Renal pelvis (tissue), 12 donors: ENCODE data around the gene TAF11L13. TPM values are rescaled to one million over a fixed set of nuclear protein-coding genes. Genes with fewer than 3 reads are reported as not detected.
"Not testable (repeated sequence)": the region's sequence is repeated elsewhere in the genome, so short reads cannot be mapped to it uniquely, and the experiment has no call there.

Source experiments
- DNase-seq: peaks from one replicate; pipeline ENCODE4 v3.0.0-alpha.2; 2013
- long read RNA-seq, 16 experiments: transcript quantifications; one replicate each; lab custom pipeline, GENCODE V29; 2026
- polyA plus RNA-seq, 3 donors: library from polyadenylated mRNA; unstranded; fragments of 120-200 nt; gene quantifications; one replicate each; pipeline ENCODE4 v1.2.1, GENCODE V29; 2013; ENCODE audit not compliant: insufficient read length in 3 of 3

Gene TAF11L13
- not detected for polyA plus RNA-seq
- long read RNA-seq, donor 1, result 0 reads
- long read RNA-seq, donor 2, result 0 reads
- long read RNA-seq, donor 3, result 0 reads
- long read RNA-seq, donor 4, result 0 reads
- long read RNA-seq, donor 5, result 0 reads
- long read RNA-seq, donor 6, result 0 reads
- long read RNA-seq, donor 7, result 0 reads
- long read RNA-seq, donor 8, result 0 reads
- long read RNA-seq, donor 9, result 0 reads
- long read RNA-seq, donor 10, result 0 reads
- long read RNA-seq, donor 11, result 0 reads
- long read RNA-seq, donor 12, result 0 reads
- long read RNA-seq, donor 13, result 0 reads
- long read RNA-seq, donor 14, result 0 reads
- long read RNA-seq, donor 15, result 0 reads
- long read RNA-seq, donor 16, result 0 reads

DNA sequence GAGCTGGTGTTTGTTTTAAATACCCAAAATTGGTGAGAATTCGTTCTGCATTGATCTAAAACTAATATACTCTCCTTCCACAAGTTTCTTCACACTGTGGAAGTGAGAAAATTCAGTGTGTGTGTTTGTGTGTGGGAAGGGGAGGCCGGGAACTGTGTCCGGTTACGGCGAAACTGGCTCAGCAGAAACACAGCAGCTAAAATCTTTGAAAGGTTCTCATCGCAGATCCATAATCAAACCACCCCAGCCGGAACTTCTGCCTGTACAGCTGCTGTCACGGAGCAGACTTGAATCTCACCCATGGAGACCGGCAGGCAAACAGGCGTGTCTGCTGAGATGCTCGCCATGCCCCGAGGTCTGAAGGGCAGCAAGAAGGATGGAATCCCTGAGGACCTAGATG lies at the start of gene TAF11L13:
TSS of gene TAF11L13 (plus strand) at position 301 of the 400 bp plus-strand sequence.
- not testable (repeated sequence) for DNase-seq

- DNase-seq, result not testable (repeated sequence)
These were observed 46.2 kb upstream of the TAF11L13 start, which contains the start of gene TAF11L7 for GRCh38 chr5:17585658-17586057. Gene TAF11L7, minus strand, starts transcription at chr5:17585758.

DNA sequence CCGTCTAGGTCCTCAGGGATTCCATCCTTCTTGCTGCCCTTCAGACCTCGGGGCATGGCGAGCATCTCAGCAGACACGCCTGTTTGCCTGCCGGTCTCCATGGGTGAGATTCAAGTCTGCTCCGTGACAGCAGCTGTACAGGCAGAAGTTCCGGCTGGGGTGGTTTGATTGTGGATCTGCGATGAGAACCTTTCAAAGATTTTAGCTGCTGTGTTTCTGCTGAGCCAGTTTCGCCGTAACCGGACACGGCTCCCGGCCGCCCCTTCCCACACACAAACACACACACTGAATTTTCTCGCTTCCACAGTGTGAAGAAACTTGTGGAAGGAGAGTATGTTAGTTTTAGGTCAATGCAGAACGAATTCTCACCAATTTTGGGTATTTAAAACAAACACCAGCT lies 41.0 kb upstream of the TAF11L13 start, which contains the start of gene TAF11L8:
TSS of gene TAF11L8 (minus strand) at position 101 of the 400 bp plus-strand sequence.
- not testable (repeated sequence) for DNase-seq

- DNase-seq, result not testable (repeated sequence)
These were observed 37.6 kb upstream of the TAF11L13 start, which contains the start of gene TAF11L9 for GRCh38 chr5:17594255-17594654. Gene TAF11L9, minus strand, starts transcription at chr5:17594394.

DNA sequence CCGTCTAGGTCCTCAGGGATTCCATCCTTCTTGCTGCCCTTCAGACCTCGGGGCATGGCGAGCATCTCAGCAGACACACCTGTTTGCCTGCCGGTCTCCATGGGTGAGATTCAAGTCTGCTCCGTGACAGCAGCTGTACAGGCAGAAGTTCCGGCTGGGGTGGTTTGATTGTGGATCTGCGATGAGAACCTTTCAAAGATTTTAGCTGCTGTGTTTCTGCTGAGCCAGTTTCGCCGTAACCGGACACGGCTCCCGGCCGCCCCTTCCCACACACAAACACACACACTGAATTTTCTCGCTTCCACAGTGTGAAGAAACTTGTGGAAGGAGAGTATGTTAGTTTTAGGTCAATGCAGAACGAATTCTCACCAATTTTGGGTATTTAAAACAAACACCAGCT lies 34.2 kb upstream of the TAF11L13 start, which contains the start of gene TAF11L10:
TSS of gene TAF11L10 (minus strand) at position 101 of the 400 bp plus-strand sequence.
- DNase-seq, result not testable (repeated sequence)

DNA sequence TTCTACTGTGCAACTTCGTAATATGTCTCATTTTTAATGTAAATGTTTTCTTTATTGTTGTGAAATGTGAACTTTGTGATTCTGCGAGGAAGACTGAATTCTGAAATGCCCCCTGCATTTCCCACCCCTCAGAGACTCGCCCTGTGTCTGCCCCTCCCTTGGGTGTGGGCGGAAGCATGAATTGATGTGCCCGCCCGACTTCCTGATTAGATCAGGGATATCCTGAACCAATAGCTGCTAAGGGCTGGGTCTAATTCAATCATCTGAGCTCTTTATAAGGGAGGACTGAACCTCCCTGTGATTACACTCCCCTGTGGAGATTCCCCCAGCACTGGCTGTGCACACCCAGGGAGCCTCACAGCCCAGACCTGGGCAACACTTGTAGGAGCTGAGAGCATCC lies 28.0 kb upstream of the TAF11L13 start, which contains the start of gene TAF11L11:
TSS of gene TAF11L11 (plus strand) at position 304 of the 400 bp plus-strand sequence.
- not testable (repeated sequence) for DNase-seq

GRCh38 chr5:17604951-17605350 lies 26.9 kb upstream of the TAF11L13 start:
- no peak for DNase-seq

- DNase-seq, result not testable (repeated sequence)
These were observed 24.4 kb upstream of the TAF11L13 start for GRCh38 chr5:17607461-17607860.

DNA sequence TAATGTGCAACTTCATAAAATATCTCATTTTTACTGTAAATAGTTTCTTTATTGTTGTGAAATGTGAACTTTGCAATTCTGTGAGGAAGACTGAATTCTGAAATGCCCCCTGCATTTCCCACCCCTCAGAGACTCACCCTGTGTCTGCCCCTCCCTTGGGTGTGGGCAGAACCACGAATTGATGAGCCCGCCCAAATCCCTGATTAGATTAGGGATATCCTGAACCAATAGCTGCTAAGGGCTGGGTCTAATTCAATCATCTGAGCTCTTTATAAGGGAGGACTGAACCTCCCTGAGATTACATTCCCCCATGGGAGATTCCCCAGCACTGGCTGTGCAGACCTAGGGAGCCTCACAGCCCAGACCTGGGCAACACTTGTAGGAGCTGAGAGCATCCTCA lies 21.8 kb upstream of the TAF11L13 start, which contains the start of gene TAF11L12:
TSS of gene TAF11L12 (plus strand) at position 301 of the 400 bp plus-strand sequence.
- DNase-seq, result not testable (repeated sequence)

DNA sequence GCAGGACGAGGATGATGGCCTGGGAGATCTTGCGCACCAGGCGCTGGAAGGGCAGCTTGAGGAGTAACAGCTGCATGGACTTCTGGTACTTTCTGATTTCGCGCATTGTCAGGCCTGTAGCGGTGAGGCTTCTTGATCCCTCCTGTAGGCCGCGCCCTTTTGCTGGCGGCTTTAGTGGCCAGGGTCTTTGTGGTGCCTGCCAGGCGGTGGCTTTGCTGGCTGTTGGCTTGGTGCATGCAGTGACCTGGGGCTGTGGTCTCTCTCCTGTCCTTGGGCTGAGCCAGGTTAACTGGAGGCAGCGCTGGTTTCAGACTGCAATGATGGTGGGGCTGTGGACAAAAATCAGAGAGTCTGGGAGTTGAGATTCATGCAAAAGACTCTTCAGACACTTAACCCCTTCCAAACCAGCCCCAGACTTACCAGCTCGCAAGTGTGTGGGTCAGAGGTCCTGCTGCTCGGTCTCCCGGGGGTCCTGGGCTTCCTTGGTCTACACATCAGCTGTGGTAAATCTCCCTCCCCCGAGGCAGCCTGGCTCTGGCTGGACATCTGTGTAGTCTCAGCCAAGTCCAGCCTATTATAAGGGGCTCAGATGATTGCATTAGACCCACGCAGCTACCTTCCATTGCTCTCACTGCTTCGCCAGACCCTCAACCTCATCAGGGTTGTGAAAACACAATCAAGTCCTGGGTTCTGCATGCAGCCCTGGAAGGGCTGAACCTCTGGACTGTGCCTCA lies 16.8 kb upstream of the TAF11L13 start:
- no peak for DNase-seq

GRCh38 chr5:17619354-17619753 lies 12.5 kb upstream of the TAF11L13 start:
- DNase-seq, result no peak

- no peak for DNase-seq
These were observed 11.3 kb upstream of the TAF11L13 start for GRCh38 chr5:17620627-17621026.

DNA sequence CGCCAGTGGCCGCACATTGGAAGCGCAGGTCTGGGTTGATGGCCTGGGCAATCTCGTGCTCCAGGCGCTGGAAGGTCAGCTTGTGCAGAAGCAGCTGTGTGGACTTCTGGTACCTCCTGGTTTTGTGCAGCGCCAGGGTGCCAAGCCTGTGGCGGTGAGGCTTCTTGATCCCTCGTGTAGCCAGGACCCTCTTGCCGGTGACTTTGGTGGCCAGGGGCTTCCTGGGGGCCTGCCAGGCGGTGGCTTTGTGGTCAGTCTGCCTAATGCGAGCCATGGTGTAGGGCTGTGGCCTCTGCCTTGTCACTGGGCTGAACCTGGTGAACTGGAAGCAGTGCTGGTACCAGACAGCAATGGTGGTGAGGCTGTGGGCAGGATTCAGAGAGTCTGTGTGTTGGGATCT lies 6.2 kb upstream of the TAF11L13 start:
- DNase-seq, result no peak

DNA sequence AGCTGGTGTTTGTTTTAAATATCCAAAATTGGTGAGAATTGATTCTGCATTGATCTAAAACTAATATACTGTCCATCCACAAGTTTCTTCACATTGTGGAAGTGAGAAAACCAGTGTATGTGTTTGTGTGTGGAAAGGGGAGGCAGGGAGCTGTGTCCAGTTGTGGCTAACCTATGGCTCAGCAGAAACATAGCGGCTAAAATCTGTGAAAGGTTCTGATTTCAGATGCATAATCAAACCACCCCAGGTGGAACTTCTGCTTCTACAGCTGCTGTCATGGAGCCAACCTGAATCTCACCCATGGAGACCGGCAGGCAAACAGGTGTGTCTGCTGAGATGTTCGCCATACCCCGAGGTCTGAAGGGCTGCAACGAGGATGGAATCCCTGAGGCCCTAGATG lies 2.3 kb downstream of the TAF11L13 start, which contains the start of gene TAF11L14:
TSS of gene TAF11L14 (plus strand) at position 301 of the 400 bp plus-strand sequence.
- no peak for DNase-seq

DNA sequence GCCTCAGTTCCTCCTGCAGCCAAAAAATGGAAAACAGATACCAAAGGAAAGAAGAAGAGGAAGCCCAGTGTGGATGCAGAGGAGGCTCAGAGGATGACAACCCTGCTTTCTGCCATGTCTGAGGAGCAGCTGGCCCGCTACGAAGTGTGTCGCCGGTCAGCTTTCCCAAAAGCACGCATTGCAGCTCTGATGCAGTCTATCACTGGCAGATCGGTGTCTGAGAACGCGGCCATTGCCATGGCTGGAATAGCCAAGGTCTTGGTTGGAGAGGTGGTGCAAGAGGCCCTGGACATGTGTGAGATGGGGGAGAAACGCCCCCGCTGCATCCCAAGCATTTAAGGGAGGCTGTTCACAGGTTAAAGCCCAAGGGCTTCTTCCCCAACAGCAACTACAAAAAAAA lies 17.3 kb downstream of the TAF11L13 start:
- DNase-seq, result not testable (repeated sequence)

- DNase-seq, result not testable (repeated sequence)
These were observed 23.4 kb downstream of the TAF11L13 start for GRCh38 chr5:17655201-17655759.

GRCh38 chr5:17655921-17656320 lies 24.0 kb downstream of the TAF11L13 start:
- DNase-seq, result no peak

DNA sequence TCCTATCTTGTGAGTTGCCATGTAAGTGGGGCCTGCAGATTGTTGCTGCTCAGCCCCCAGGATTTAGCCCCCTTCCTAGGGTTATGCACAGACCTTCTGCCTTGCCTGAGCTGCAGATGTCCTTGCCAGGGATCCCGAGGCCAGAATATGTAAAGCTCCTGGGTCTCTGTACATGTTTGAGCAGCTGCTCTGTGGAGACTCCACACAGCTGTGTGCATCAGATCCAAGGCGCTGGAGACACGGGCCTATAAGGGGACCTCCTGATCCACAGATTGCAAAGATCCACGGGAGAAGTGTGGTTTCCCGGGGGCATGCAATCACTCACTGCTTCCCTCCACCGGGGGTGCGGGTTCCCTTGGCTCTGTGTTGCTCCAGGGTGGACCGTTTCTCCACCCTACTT lies 31.3 kb downstream of the TAF11L13 start:
- DNase-seq, result no peak

DNA sequence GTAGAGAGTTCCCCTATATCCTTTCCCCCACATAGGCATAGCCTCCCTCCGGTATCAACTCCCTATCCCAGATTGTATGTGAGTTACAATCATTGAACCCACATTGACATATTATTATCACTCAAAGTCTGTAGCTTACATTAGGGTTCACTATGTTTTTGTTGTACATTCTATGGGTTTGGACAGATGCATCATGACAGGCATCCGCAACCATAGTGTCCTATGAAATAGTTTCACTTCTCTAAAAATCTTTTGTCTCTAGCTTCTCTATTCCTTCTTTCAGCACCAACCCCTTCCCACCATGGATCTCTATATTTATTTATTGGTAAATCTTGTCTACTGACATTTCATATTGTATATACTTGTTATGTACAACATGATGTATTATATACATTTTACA lies 33.9 kb downstream of the TAF11L13 start:
- DNase-seq, result no peak

GRCh38 chr5:17666726-17667235 lies 34.9 kb downstream of the TAF11L13 start:
- no peak for DNase-seq

- DNase-seq, result no peak
These were observed 38.5 kb downstream of the TAF11L13 start for GRCh38 chr5:17670353-17670752.
